HepG2 (cell line): ENCODE data around the gene ZSCAN26. TPM values are rescaled to one million over a fixed set of nuclear protein-coding genes. Genes with fewer than 3 reads are reported as not detected.

ENCODE experiments used
- ATF2 ChIP-seq: sonication (generic); formaldehyde crosslinking; IDR thresholded peaks from 2 replicates; pipeline ENCODE4 v1.4.0; 2020; ENCODE audit warnings: missing genetic modification reagents
- FOSL1 ChIP-seq: sonication (generic); formaldehyde crosslinking; IDR thresholded peaks from 2 replicates; pipeline ENCODE4 v1.9.0; 2021; ENCODE audit warnings: missing genetic modification reagents, borderline replicate concordance
- GPBP1L1 ChIP-seq: sonication (generic); formaldehyde crosslinking; IDR thresholded peaks from 2 replicates; pipeline ENCODE4 v1.5.0; 2020; ENCODE audit warnings: mild to moderate bottlenecking, missing genetic modification reagents
- HOXA3 ChIP-seq: sonication (generic); formaldehyde crosslinking; IDR thresholded peaks from 2 replicates; pipeline ENCODE4 v1.5.0; 2020; ENCODE audit warnings: missing genetic modification reagents
- MBNL3 ChIP-seq: fragments of 250-450 bp; sonication (Bioruptor Pico); conservative IDR thresholded peaks from 2 replicates; pipeline ENCODE4 v1.8.0; 2022; ENCODE audit warnings: mild to moderate bottlenecking, inconsistent platforms
- MLX ChIP-seq: IDR thresholded peaks from 2 replicates; pipeline ENCODE4 v1.6.1; 2016
- NFATC3 ChIP-seq: sonication (generic); formaldehyde crosslinking; IDR thresholded peaks from 2 replicates; pipeline ENCODE4 v1.5.1; 2020; ENCODE audit warnings: mild to moderate bottlenecking, missing genetic modification reagents
- NFE2L2 ChIP-seq: fragments of 150-350 bp; IDR thresholded peaks from 2 replicates; pipeline ENCODE4 v1.6.1; 2014; ENCODE audit warnings: low read length
- PRDM4 ChIP-seq: sonication (generic); formaldehyde crosslinking; IDR thresholded peaks from 2 replicates; pipeline ENCODE4 v1.9.0; 2021; ENCODE audit warnings: missing genetic modification reagents, borderline replicate concordance
- TAF1 ChIP-seq: sonication (generic); formaldehyde crosslinking; IDR thresholded peaks from 2 replicates; pipeline ENCODE4 v1.4.0; 2020; ENCODE audit warnings: missing genetic modification reagents
- TRIM22 ChIP-seq: fragments of 450-650 bp; IDR thresholded peaks from 2 replicates; pipeline ENCODE4 v1.6.1; 2017
- ZNF180 ChIP-seq: sonication (generic); formaldehyde crosslinking; IDR thresholded peaks from 2 replicates; pipeline ENCODE4 v1.4.0; 2020; ENCODE audit warnings: low read depth, missing genetic modification reagents, borderline replicate concordance
- ZNF460 ChIP-seq: sonication (generic); formaldehyde crosslinking; IDR thresholded peaks from 2 replicates; pipeline ENCODE4 v1.5.1; 2020; ENCODE audit warnings: missing genetic modification reagents, mild to moderate bottlenecking, borderline replicate concordance
- ZNF550 ChIP-seq: sonication (generic); formaldehyde crosslinking; IDR thresholded peaks from 2 replicates; pipeline ENCODE4 v1.4.0; 2020; ENCODE audit warnings: mild to moderate bottlenecking, missing genetic modification reagents, borderline replicate concordance
- ZNF570 ChIP-seq: sonication (generic); formaldehyde crosslinking; IDR thresholded peaks from 2 replicates; pipeline ENCODE4 v1.4.0; 2020; ENCODE audit warnings: mild to moderate bottlenecking, missing genetic modification reagents, borderline replicate concordance
- ZNF678 ChIP-seq: sonication (generic); formaldehyde crosslinking; IDR thresholded peaks from 2 replicates; pipeline ENCODE4 v1.4.0; 2020; ENCODE audit warnings: mild to moderate bottlenecking, missing genetic modification reagents
- ZSCAN29 ChIP-seq: sonication (generic); formaldehyde crosslinking; conservative IDR thresholded peaks from 2 replicates; pipeline ENCODE4 v1.4.0; 2020; ENCODE audit warnings: mild to moderate bottlenecking, missing genetic modification reagents
- polyA plus RNA-seq, 8 experiments: library from polyadenylated mRNA; depleted of rRNA in 3 of 8; stranded (reverse) in 7 of 8; unstranded in 1 of 8; fragments of >200 nt; fragmentation: Illumina TruSeq in 4 of 8; extraction: Trizol in 4 of 8; gene quantifications; 2 replicates each; pipeline versions ENCODE4 v1.2.1 to v1.2.3, GENCODE V29; 2011 to 2016; ENCODE audit warnings: low read depth in 4 of 8, missing spikeins in 1 of 8, mixed read lengths in 1 of 8; ENCODE audit not compliant: insufficient read depth in 1 of 8
- total RNA-seq, 5 experiments: library from RNA; depleted of rRNA; stranded (reverse); fragments of >200 nt; fragmentation: Illumina TruSeq; extraction: Trizol; gene quantifications; 2 replicates each; pipeline ENCODE4 v1.2.3, GENCODE V29; 2016; ENCODE audit warnings: low read depth in 1 of 5

ZSCAN26 gene
- total and polyA plus RNA-seq, 2 of the 13 experiments (the other 11 are each of a cell fraction or from before 2014, with no cell fraction given), result 12.0 to 15.6 TPM

- TF ChIP-seq TRIM22 (no peak), FOSL1 (CRISPR knock-in tag) (no peak), PRDM4 (CRISPR knock-in tag) (no peak), NFE2L2 (no peak), ZNF678 (peak; percentile 90; the same call in 1 of the 2 replicates), ZSCAN29 (CRISPR knock-in tag) (peak; percentile 56; the same call in 1 of the 2 replicates), NFATC3 (CRISPR knock-in tag) (no peak), ZNF460 (CRISPR knock-in tag) (no peak; the same call in 1 of the 2 replicates), GPBP1L1 (no peak), ZNF570 (no peak), ZNF180 (CRISPR knock-in tag) (0 out of 2 replicates have a peak, but pooled peaks have one; percentile 77), TAF1 (CRISPR knock-in tag) (peak; percentile 91), ZNF550 (CRISPR knock-in tag) (no peak), ATF2 (peak; percentile 69), MBNL3 (CRISPR knock-in tag) (no peak), HOXA3 (CRISPR knock-in tag) (peak; percentile 96), MLX (CRISPR knock-in tag) (peak; percentile 58; the same call in 1 of the 2 replicates)
These were observed 41.7 kb upstream of the ZSCAN26 start, which contains the start of gene ZSCAN9 (continued) for GRCh38 chr6:28225056-28225834.
